CD14-positive monocyte (primary cell): ENCODE data around the gene QSOX2. TPM values are rescaled to one million over a fixed set of nuclear protein-coding genes. Genes with fewer than 3 reads are reported as not detected.

Experiments
- DNase-seq, 3 donors: peaks; one replicate each; pipeline ENCODE4 v3.0.0-alpha.2; 2011 to 2022
- H2AFZ ChIP-seq: 2 replicates; pipeline ENCODE4 v1.6.0; 2012; ENCODE audit warnings: mild to moderate bottlenecking, low read depth, low read length, inconsistent platforms; ENCODE audit not compliant: insufficient read depth, poor library complexity, severe bottlenecking
- H3K27ac ChIP-seq, 2 donors: 1 replicate in 1 of 2; 2 replicates in 1 of 2; pipeline ENCODE4 v1.5.1; 2012 to 2013; ENCODE audit warnings: low read length in 2 of 2, control low read depth in 1 of 2, inconsistent platforms in 1 of 2, low read depth in 1 of 2, mild to moderate bottlenecking in 1 of 2
- H3K27me3 ChIP-seq, 2 donors: one replicate each; pipeline versions ENCODE4 v1.6.0 to v1.6.1; 2011 to 2013; ENCODE audit warnings: low read length in 2 of 2; ENCODE audit not compliant: control insufficient read depth in 2 of 2, insufficient read depth in 2 of 2
- H3K36me3 ChIP-seq, 2 donors: replicated peaks in 1 of 2; 1 replicate in 1 of 2; 2 replicates in 1 of 2; pipeline versions ENCODE4 v1.5.1 to v1.6.1; 2012 to 2013; ENCODE audit warnings: low read length in 2 of 2, control low read depth in 1 of 2, inconsistent platforms in 1 of 2, mild to moderate bottlenecking in 1 of 2; ENCODE audit not compliant: insufficient read depth in 2 of 2, control insufficient read depth in 1 of 2
- H3K4me1 ChIP-seq, 2 donors: 1 replicate in 1 of 2; 2 replicates in 1 of 2; pipeline versions ENCODE4 v1.5.1 to v1.6.1; 2012 to 2013; ENCODE audit warnings: low read length in 2 of 2, control low read depth in 1 of 2, inconsistent platforms in 1 of 2, mild to moderate bottlenecking in 1 of 2, moderate library complexity in 1 of 2; ENCODE audit not compliant: insufficient read depth in 2 of 2, control insufficient read depth in 1 of 2
- H3K4me2 ChIP-seq: replicated peaks from 2 replicates; pipeline ENCODE3; 2012; ENCODE audit warnings: low read length, moderate library complexity, mild to moderate bottlenecking; ENCODE audit not compliant: poor library complexity, severe bottlenecking; ENCODE audit errors: extremely low read depth
- H3K4me3 ChIP-seq, 3 experiments: fragments of 200-600 bp in 1 of 3; sonication (generic) in 1 of 3; replicated peaks in 1 of 3; 1 replicate in 2 of 3; 2 replicates in 1 of 3; pipeline ENCODE4 v1.5.1; 2011 to 2013; ENCODE audit warnings: low read length in 3 of 3, mild to moderate bottlenecking in 3 of 3, control low read depth in 2 of 3, low read depth in 2 of 3, inconsistent platforms in 1 of 3, moderate library complexity in 1 of 3
- H3K79me2 ChIP-seq: 2 replicates; pipeline ENCODE4 v1.6.0; 2012; ENCODE audit warnings: mild to moderate bottlenecking, control low read depth, inconsistent platforms, low read length, moderate library complexity; ENCODE audit not compliant: insufficient read depth
- H3K9ac ChIP-seq: 2 replicates; pipeline ENCODE4 v1.6.0; 2017; ENCODE audit warnings: low read length, mild to moderate bottlenecking; ENCODE audit not compliant: insufficient read depth, poor library complexity, severe bottlenecking
- H3K9me3 ChIP-seq, 2 donors: replicated peaks in 1 of 2; 1 replicate in 1 of 2; 2 replicates in 1 of 2; pipeline versions ENCODE4 v1.5.1 to v1.6.1; 2012 to 2013; ENCODE audit warnings: low read length in 2 of 2, control low read depth in 1 of 2; ENCODE audit not compliant: control insufficient read depth in 1 of 2, insufficient read depth in 1 of 2
- H4K20me1 ChIP-seq: 2 replicates; pipeline ENCODE4 v1.6.0; 2012; ENCODE audit warnings: mild to moderate bottlenecking, low read length, control low read depth, moderate library complexity; ENCODE audit not compliant: insufficient read depth
- H3K27ac Mint-ChIP-seq, 7 donors: one replicate each; pipeline ENCODE4 v1.8.0; 2020; ENCODE audit warnings: mild to moderate bottlenecking in 7 of 7, mixed read lengths in 7 of 7, moderate library complexity in 6 of 7, inconsistent platforms in 2 of 7
- H3K27me3 Mint-ChIP-seq, 3 donors: one replicate each; pipeline ENCODE4 v1.8.0; 2021 to 2022; ENCODE audit warnings: low read depth in 3 of 3, mild to moderate bottlenecking in 3 of 3, mixed read lengths in 3 of 3, moderate library complexity in 3 of 3, inconsistent platforms in 1 of 3
- H3K36me3 Mint-ChIP-seq, 2 donors: one replicate each; pipeline ENCODE4 v1.8.0; 2020; ENCODE audit warnings: mixed read lengths in 2 of 2, inconsistent platforms in 1 of 2, mild to moderate bottlenecking in 1 of 2
- H3K4me1 Mint-ChIP-seq: one replicate; pipeline ENCODE4 v1.8.0; 2020; ENCODE audit warnings: mild to moderate bottlenecking, mixed read lengths
- H3K4me3 Mint-ChIP-seq, 2 donors: one replicate each; pipeline ENCODE4 v1.8.0; 2020; ENCODE audit warnings: mild to moderate bottlenecking in 2 of 2, mixed read lengths in 2 of 2, moderate library complexity in 1 of 2
- H3K9me3 Mint-ChIP-seq, 7 donors: one replicate each; pipeline ENCODE4 v1.8.0; 2020 to 2022; ENCODE audit warnings: mixed read lengths in 7 of 7, mild to moderate bottlenecking in 6 of 7, moderate library complexity in 6 of 7, inconsistent platforms in 2 of 7
- CTCF ChIP-seq: fragments of 200-600 bp; IDR thresholded peaks from one replicate; pipeline ENCODE4 v1.8.0; 2022; ENCODE audit warnings: antibody characterized with exemption, mild to moderate bottlenecking
- WGBS: methylation state at CpG from one replicate; pipeline ENCODE4 v1.1.5; 2013; ENCODE audit warnings: missing lambda C conversion rate; ENCODE audit not compliant: insufficient coverage; 5-methylcytosine and 5-hydroxymethylcytosine counted together
- intact Hi-C, 2 donors: fragments of 100-400 bp; cut with micrococcal nuclease; formaldehyde crosslinking; loops; one replicate each; pipeline versions ENCODE4 v1.15.0 to v1.15.1; 2023
- polyA plus RNA-seq, 3 donors: library from polyadenylated mRNA; depleted of rRNA in 1 of 3; unstranded in 2 of 3; stranded (reverse) in 1 of 3; fragments of 300-500 nt in 2 of 3; fragments of >200 nt in 1 of 3; fragmentation: Illumina TruSeq in 2 of 3; gene quantifications; 1 replicate in 2 of 3; 2 replicates in 1 of 3; pipeline ENCODE4 v1.2.3, GENCODE V29; 2012 to 2021

QSOX2 gene
- polyA plus RNA-seq, 3 donors: 0.03 to 8.4 (median 0.17) TPM

GRCh38 chr9:136255896-136256890 is 10.6 kb upstream of the QSOX2 start:
- Mint-ChIP-seq H3K9me3 (no peaks in the 10 kb centered on the region), H3K27ac (no peak overlapping the region), H3K27me3 (peaks cover 2 to 8% (median 7%) of the 10 kb centered on the region in 3 donors), H3K4me1 (no peaks in the 10 kb centered on the region), H3K36me3 (no peaks in the 10 kb centered on the region), H3K4me3 (no peak overlapping the region)
- no peak overlapping the region for H3K27ac ChIP-seq
- H3K9me3 ChIP-seq: no peaks in the 10 kb centered on the region
- H4K20me1 ChIP-seq: no peaks in the 10 kb centered on the region
- WGBS: 82% methylated on average over 24 of the region's 28 CpGs
- no peaks in the 10 kb centered on the region for H3K36me3 ChIP-seq
- DNase-seq: no peak
- no peaks in the 10 kb centered on the region for H3K79me2 ChIP-seq
- TF ChIP-seq CTCF: no peak
- intact Hi-C loops: no loop called here
- H3K27me3 ChIP-seq: no peaks in the 10 kb centered on the region
- no peak overlapping the region for H3K9ac ChIP-seq
- H3K4me2 ChIP-seq: no peak overlapping the region
- no peak overlapping the region for H2AFZ ChIP-seq
- H3K4me1 ChIP-seq: no peaks in the 10 kb centered on the region
- H3K4me3 ChIP-seq: no peak overlapping the region

- WGBS: 84% methylated on average over 8 of the region's 12 CpGs
- Histone ChIP-seq H4K20me1 (no peaks in the 10 kb centered on the region), H3K36me3 (no peaks in the 10 kb centered on the region), H3K4me3 (no peak overlapping the region), H2AFZ (no peak overlapping the region), H3K27ac (no peak overlapping the region), H3K79me2 (no peaks in the 10 kb centered on the region), H3K4me1 (no peaks in the 10 kb centered on the region), H3K9me3 (no peaks in the 10 kb centered on the region), H3K27me3 (no peaks in the 10 kb centered on the region), H3K4me2 (no peak overlapping the region), H3K9ac (no peak overlapping the region)
- H3K4me1 Mint-ChIP-seq: no peaks in the 10 kb centered on the region
- no peak for DNase-seq
- peaks cover 2 to 10% (median 8%) of the 10 kb centered on the region in 3 donors for H3K27me3 Mint-ChIP-seq
- no peaks in the 10 kb centered on the region for H3K9me3 Mint-ChIP-seq
- no peak for TF ChIP-seq CTCF
- H3K4me3 Mint-ChIP-seq: no peak overlapping the region
- no peak overlapping the region for H3K27ac Mint-ChIP-seq
- no peaks in the 10 kb centered on the region for H3K36me3 Mint-ChIP-seq
- intact Hi-C loops: no loop called here
These were observed 9.5 kb upstream of the QSOX2 start for GRCh38 chr9:136255166-136255538.
